ENCODE data around the gene UGDH. TPM values are rescaled to one million over a fixed set of nuclear protein-coding genes. Genes with fewer than 3 reads are reported as not detected.
A peak's percentile ranks its signal among the peaks of the same experiment; 100 is the strongest.

The UGDH gene
- total and polyA plus RNA-seq, 7 experiments from 2014 or later: 6.9 to 20.9 (median 18.2) TPM

- ChIA-PET POLR2A (interaction anchor here (0.6 kb wide), 2 partner anchors 10 to 904 kb away, joined by 5 to 7 read pairs; no protein-coding TSS in a partner anchor), CTCF (no interaction called here)
- Histone ChIP-seq H3K27me3 (ENCODE audit: control insufficient read depth in 2 of 2, insufficient read depth in 2 of 2, low read length in 2 of 2) (no peaks in the 10 kb centered on the region), H3K4me1 (ENCODE audit: control insufficient read depth in 2 of 2, insufficient read depth in 2 of 2, low read length in 2 of 2) (peaks cover 17 to 19% of the 10 kb centered on the region in 2 donors), H3K9me3 (ENCODE audit: control insufficient read depth in 2 of 3, low read length in 3 of 3) (no peaks in the 10 kb centered on the region), H3K4me3 (ENCODE audit: low read length) (no peak overlapping the region), H3K27ac (ENCODE audit: low read depth, low read length) (no peak overlapping the region), H3K36me3 (ENCODE audit: control insufficient read depth in 2 of 3, insufficient read depth in 3 of 3, low read length in 3 of 3) (peaks cover 16 to 63% (median 48%) of the 10 kb centered on the region in 3 experiments)
- Mint-ChIP-seq H3K4me3 (no peak overlapping the region), H3K9me3 (peaks cover 0 to 2% (median 0%) of the 10 kb centered on the region in 11 donors), H3K27ac (peak overlapping the region in 1 of 9 donors; percentile 2), H3K4me1 (peaks cover 8 to 49% (median 28%) of the 10 kb centered on the region in 7 donors), H3K36me3 (peaks cover 9 to 64% (median 47%) of the 10 kb centered on the region in 5 donors), H3K27me3 (peaks cover 0 to under 1% (median 0%) of the 10 kb centered on the region in 5 donors)
- no peak for ATAC-seq
- intact Hi-C loops (cut with micrococcal nuclease): loop anchor here in 1 of 2 donors (10.0 kb wide), 1 partner anchor 851 kb away; no protein-coding TSS in a partner anchor
- DNase-seq: no peak
These were observed 73.5 kb downstream of the UGDH start for GRCh38 chr4:39453738-39454137.

- CTCF ChIA-PET: no interaction called here
- no peak overlapping the region for H3K27ac ChIP-seq (ENCODE audit: low read depth, low read length)
- no peaks in the 10 kb centered on the region for H3K9me3 ChIP-seq (ENCODE audit: control insufficient read depth in 2 of 3, low read length in 3 of 3)
- H3K4me1 Mint-ChIP-seq: peaks cover 8 to 48% (median 23%) of the 10 kb centered on the region in 7 donors
- no peak overlapping the region for H3K4me3 ChIP-seq (ENCODE audit: low read length)
- H3K9me3 Mint-ChIP-seq: no peaks in the 10 kb centered on the region
- ATAC-seq (no peak), DNase-seq (no peak)
- no peak overlapping the region for H3K4me3 Mint-ChIP-seq
- intact Hi-C loops (cut with micrococcal nuclease): loop anchor here in 1 of 2 donors (10.0 kb wide), 1 partner anchor 852 kb away; no protein-coding TSS in a partner anchor
- H3K36me3 Mint-ChIP-seq: peaks cover 9 to 59% (median 42%) of the 10 kb centered on the region in 5 donors
- H3K27me3 ChIP-seq (ENCODE audit: control insufficient read depth in 2 of 2, insufficient read depth in 2 of 2, low read length in 2 of 2): no peaks in the 10 kb centered on the region
- POLR2A ChIA-PET: interaction anchor here (0.5 to 0.9 kb wide), 3 partner anchors 23 to 267 kb away, joined by 3 read pairs; no protein-coding TSS in a partner anchor
- H3K4me1 ChIP-seq (ENCODE audit: control insufficient read depth in 2 of 2, insufficient read depth in 2 of 2, low read length in 2 of 2): peaks cover 15 to 19% of the 10 kb centered on the region in 2 donors
- no peaks in the 10 kb centered on the region for H3K27me3 Mint-ChIP-seq
- peak overlapping the region in 3 of 9 donors; percentile 6 to 64 (median 52) for H3K27ac Mint-ChIP-seq
- peaks cover 16 to 63% (median 48%) of the 10 kb centered on the region in 3 experiments for H3K36me3 ChIP-seq (ENCODE audit: control insufficient read depth in 2 of 3, insufficient read depth in 3 of 3, low read length in 3 of 3)
These were observed 74.2 kb downstream of the UGDH start for GRCh38 chr4:39452860-39453587.

GRCh38 chr4:39452153-39452859, 74.9 kb downstream of the UGDH start:
- Mint-ChIP-seq H3K9me3 (no peaks in the 10 kb centered on the region), H3K4me3 (no peak overlapping the region), H3K4me1 (peaks cover 8 to 44% (median 21%) of the 10 kb centered on the region in 7 donors), H3K36me3 (peaks cover 9 to 53% (median 35%) of the 10 kb centered on the region in 5 donors), H3K27ac (peak overlapping the region in 7 of 9 donors; percentile 6 to 67 (median 33)), H3K27me3 (no peaks in the 10 kb centered on the region)
- POLR2A ChIA-PET: interaction anchor here (0.5 to 0.9 kb wide), 3 partner anchors 24 to 266 kb away, joined by 3 read pairs; no protein-coding TSS in a partner anchor
- Histone ChIP-seq H3K9me3 (ENCODE audit: control insufficient read depth in 2 of 3, low read length in 3 of 3) (no peaks in the 10 kb centered on the region), H3K36me3 (ENCODE audit: control insufficient read depth in 2 of 3, insufficient read depth in 3 of 3, low read length in 3 of 3) (peaks cover 16 to 61% (median 46%) of the 10 kb centered on the region in 3 experiments), H3K4me3 (ENCODE audit: low read length) (no peak overlapping the region), H3K4me1 (ENCODE audit: control insufficient read depth in 2 of 2, insufficient read depth in 2 of 2, low read length in 2 of 2) (peaks cover 9 to 11% of the 10 kb centered on the region in 2 donors), H3K27ac (ENCODE audit: low read depth, low read length) (no peak overlapping the region), H3K27me3 (ENCODE audit: control insufficient read depth in 2 of 2, insufficient read depth in 2 of 2, low read length in 2 of 2) (no peaks in the 10 kb centered on the region)
- CTCF ChIA-PET: interaction anchor here (0.7 kb wide), 1 partner anchor 21 kb away, joined by 5 read pairs; no protein-coding TSS in a partner anchor
- intact Hi-C loops (cut with micrococcal nuclease): loop anchor here in 1 of 2 donors (10.0 kb wide), 1 partner anchor 852 kb away; no protein-coding TSS in a partner anchor
- DNase-seq (no peak), ATAC-seq (no peak)

GRCh38 chr4:39451423-39452023, 75.7 kb downstream of the UGDH start:
- H3K4me3 Mint-ChIP-seq: no peak overlapping the region
- no peaks in the 10 kb centered on the region for H3K27me3 Mint-ChIP-seq
- Histone ChIP-seq H3K27me3 (ENCODE audit: control insufficient read depth in 2 of 2, insufficient read depth in 2 of 2, low read length in 2 of 2) (no peaks in the 10 kb centered on the region), H3K4me1 (ENCODE audit: control insufficient read depth in 2 of 2, insufficient read depth in 2 of 2, low read length in 2 of 2) (peaks cover 3 to 4% of the 10 kb centered on the region in 2 donors), H3K4me3 (ENCODE audit: low read length) (no peak overlapping the region), H3K27ac (ENCODE audit: low read depth, low read length) (no peak overlapping the region), H3K36me3 (ENCODE audit: control insufficient read depth in 2 of 3, insufficient read depth in 3 of 3, low read length in 3 of 3) (peaks cover 12 to 53% (median 38%) of the 10 kb centered on the region in 3 experiments), H3K9me3 (ENCODE audit: control insufficient read depth in 2 of 3, low read length in 3 of 3) (no peaks in the 10 kb centered on the region)
- H3K9me3 Mint-ChIP-seq: no peaks in the 10 kb centered on the region
- ATAC-seq: no peak
- ChIA-PET CTCF (interaction anchor here (0.7 kb wide), 1 partner anchor 22 kb away, joined by 5 read pairs; no protein-coding TSS in a partner anchor), POLR2A (interaction anchor here (0.9 kb wide), 1 partner anchor 84 kb away, joined by 5 read pairs; no protein-coding TSS in a partner anchor)
- H3K27ac Mint-ChIP-seq: peak overlapping the region in 4 of 9 donors; percentile 14 to 63 (median 32)
- DNase-seq: no peak
- peaks cover 2 to 38% (median 13%) of the 10 kb centered on the region in 7 donors for H3K4me1 Mint-ChIP-seq
- intact Hi-C loops (cut with micrococcal nuclease): loop anchor here in 1 of 2 donors (10.0 kb wide), 1 partner anchor 853 kb away; no protein-coding TSS in a partner anchor
- peaks cover 5 to 45% (median 27%) of the 10 kb centered on the region in 5 donors for H3K36me3 Mint-ChIP-seq

- peak overlapping the region in 4 of 9 donors; percentile 4 to 54 (median 28) for H3K27ac Mint-ChIP-seq
- no peaks in the 10 kb centered on the region for H3K27me3 Mint-ChIP-seq
- ChIA-PET POLR2A (interaction anchor here (0.9 kb wide), 1 partner anchor 84 kb away, joined by 5 read pairs; no protein-coding TSS in a partner anchor), CTCF (no interaction called here)
- peaks cover 4 to 40% (median 26%) of the 10 kb centered on the region in 5 donors for H3K36me3 Mint-ChIP-seq
- peaks cover 0 to 33% (median 10%) of the 10 kb centered on the region in 7 donors for H3K4me1 Mint-ChIP-seq
- no peaks in the 10 kb centered on the region for H3K9me3 Mint-ChIP-seq
- peaks cover 0 to 3% of the 10 kb centered on the region in 2 donors for H3K4me1 ChIP-seq (ENCODE audit: control insufficient read depth in 2 of 2, insufficient read depth in 2 of 2, low read length in 2 of 2)
- peaks cover 12 to 44% (median 29%) of the 10 kb centered on the region in 3 experiments for H3K36me3 ChIP-seq (ENCODE audit: control insufficient read depth in 2 of 3, insufficient read depth in 3 of 3, low read length in 3 of 3)
- no peak overlapping the region for H3K4me3 Mint-ChIP-seq
- H3K27me3 ChIP-seq (ENCODE audit: control insufficient read depth in 2 of 2, insufficient read depth in 2 of 2, low read length in 2 of 2): no peaks in the 10 kb centered on the region
- no peak for DNase-seq
- no peak for ATAC-seq
- H3K27ac ChIP-seq (ENCODE audit: low read depth, low read length): no peak overlapping the region
- no peaks in the 10 kb centered on the region for H3K9me3 ChIP-seq (ENCODE audit: control insufficient read depth in 2 of 3, low read length in 3 of 3)
- intact Hi-C loops (cut with micrococcal nuclease): loop anchor here in 1 of 2 donors (10.0 kb wide), 1 partner anchor 854 kb away; no protein-coding TSS in a partner anchor
- no peak overlapping the region for H3K4me3 ChIP-seq (ENCODE audit: low read length)
These were observed 76.6 kb downstream of the UGDH start for GRCh38 chr4:39450618-39451017.

All from naive thymus-derived CD4-positive, alpha-beta T cell (primary cell).